H9 (cell line): ENCODE measurements around the gene ARG1. TPM values are rescaled to one million over a fixed set of nuclear protein-coding genes. Genes with fewer than 3 reads are reported as not detected.

Experiments
- DNase-seq: peaks from one replicate; pipeline ENCODE4 v3.0.0-alpha.2; 2017
- H2AFZ ChIP-seq: one replicate; pipeline ENCODE4 v1.6.1; 2013; ENCODE audit warnings: mild to moderate bottlenecking, low read length, control low read depth, moderate library complexity
- H2AK5ac ChIP-seq: 2 replicates; pipeline ENCODE4 v1.6.1; 2013; ENCODE audit warnings: low read length, control low read depth, mixed read lengths; ENCODE audit not compliant: insufficient read length
- H2BK120ac ChIP-seq: one replicate; pipeline ENCODE4 v1.6.1; 2013; ENCODE audit warnings: low read depth, mild to moderate bottlenecking, low read length, control low read depth, inconsistent platforms; ENCODE audit not compliant: poor library complexity, severe bottlenecking
- H2BK12ac ChIP-seq: 2 replicates; pipeline ENCODE4 v1.6.1; 2013; ENCODE audit warnings: low read length, control low read depth, mixed read lengths, low read depth; ENCODE audit not compliant: insufficient read length
- H2BK15ac ChIP-seq: 2 replicates; pipeline ENCODE4 v1.6.1; 2013; ENCODE audit warnings: low read depth, low read length, control low read depth
- H2BK20ac ChIP-seq: one replicate; pipeline ENCODE4 v1.6.1; 2013; ENCODE audit warnings: low read depth, mild to moderate bottlenecking, low read length, control low read depth, inconsistent platforms; ENCODE audit not compliant: poor library complexity, severe bottlenecking
- H2BK5ac ChIP-seq: 2 replicates; pipeline ENCODE4 v1.6.1; 2013; ENCODE audit warnings: low read length, control low read depth, mixed read lengths; ENCODE audit not compliant: insufficient read length
- H3K14ac ChIP-seq: 2 replicates; pipeline ENCODE4 v1.6.1; 2013; ENCODE audit warnings: low read length, control low read depth; ENCODE audit not compliant: insufficient read depth
- H3K18ac ChIP-seq: 2 replicates; pipeline ENCODE4 v1.6.1; 2013; ENCODE audit warnings: low read depth, mild to moderate bottlenecking, mixed read lengths, low read length, control low read depth; ENCODE audit not compliant: insufficient read length
- H3K23ac ChIP-seq: 2 replicates; pipeline ENCODE4 v1.6.1; 2013; ENCODE audit warnings: low read length, control low read depth, mixed read lengths, low read depth; ENCODE audit not compliant: insufficient read length
- H3K23me2 ChIP-seq: 2 replicates; pipeline ENCODE4 v1.6.1; 2013; ENCODE audit warnings: low read depth, mild to moderate bottlenecking, mixed read lengths, low read length, control low read depth; ENCODE audit not compliant: insufficient read length, poor library complexity, severe bottlenecking
- H3K27ac ChIP-seq: 2 replicates; pipeline ENCODE4 v1.5.1; 2013; ENCODE audit warnings: low read length, control low read depth, mixed read lengths, low read depth; ENCODE audit not compliant: insufficient read length
- H3K27me3 ChIP-seq: 2 replicates; pipeline ENCODE4 v1.6.1; 2013; ENCODE audit warnings: low read length, control low read depth, inconsistent platforms; ENCODE audit not compliant: insufficient read depth
- H3K4ac ChIP-seq: 2 replicates; pipeline ENCODE4 v1.6.1; 2013; ENCODE audit warnings: low read depth, mild to moderate bottlenecking, control low read depth, inconsistent platforms, low read length, moderate library complexity
- H3K4me1 ChIP-seq: 2 replicates; pipeline ENCODE4 v1.6.1; 2013; ENCODE audit warnings: low read length, control low read depth, inconsistent platforms; ENCODE audit not compliant: insufficient read depth
- H3K4me2 ChIP-seq: 2 replicates; pipeline ENCODE4 v1.6.1; 2013; ENCODE audit warnings: low read length, control low read depth, mixed read lengths; ENCODE audit not compliant: insufficient read length, insufficient read depth
- H3K56ac ChIP-seq: 2 replicates; pipeline ENCODE4 v1.6.1; 2013; ENCODE audit warnings: low read depth, mild to moderate bottlenecking, mixed read lengths, low read length, control low read depth; ENCODE audit not compliant: insufficient read length
- H3K79me1 ChIP-seq: 2 replicates; pipeline ENCODE4 v1.6.1; 2013; ENCODE audit warnings: low read depth, mild to moderate bottlenecking, moderate library complexity, low read length, control low read depth, inconsistent platforms; ENCODE audit not compliant: insufficient read depth, poor library complexity, severe bottlenecking
- H3K79me2 ChIP-seq: 2 replicates; pipeline ENCODE4 v1.6.1; 2013; ENCODE audit warnings: low read length, control low read depth, inconsistent platforms; ENCODE audit not compliant: insufficient read depth
- H3K9ac ChIP-seq: 2 replicates; pipeline ENCODE4 v1.6.1; 2013; ENCODE audit warnings: low read length, control low read depth, mixed read lengths; ENCODE audit not compliant: insufficient read length; ENCODE audit errors: extremely low read depth
- H3K9me3 ChIP-seq: one replicate; pipeline ENCODE4 v1.6.1; 2013; ENCODE audit warnings: low read depth, low read length, inconsistent platforms; ENCODE audit not compliant: control insufficient read depth
- H3T11ph ChIP-seq: one replicate; pipeline ENCODE4 v1.6.1; 2013; ENCODE audit warnings: mild to moderate bottlenecking, low read length, control low read depth, inconsistent platforms
- H4K20me1 ChIP-seq: one replicate; pipeline ENCODE4 v1.6.1; 2013; ENCODE audit not compliant: control insufficient read depth, insufficient read length, insufficient read depth
- H4K5ac ChIP-seq: 2 replicates; pipeline ENCODE4 v1.6.1; 2013; ENCODE audit warnings: low read depth, mild to moderate bottlenecking, mixed read lengths, low read length, control low read depth; ENCODE audit not compliant: insufficient read length
- H4K8ac ChIP-seq: replicated peaks from 2 replicates; pipeline ENCODE4 v1.6.1; 2013; ENCODE audit warnings: low read length, control low read depth, mixed read lengths, low read depth; ENCODE audit not compliant: insufficient read length
- H4K91ac ChIP-seq: 2 replicates; pipeline ENCODE4 v1.6.1; 2013; ENCODE audit warnings: low read depth, mild to moderate bottlenecking, moderate library complexity, mixed read lengths, low read length, control low read depth; ENCODE audit not compliant: insufficient read length
- H3K27ac Mint-ChIP-seq, 3 experiments: 2 replicates in 2 of 3; 3 replicates in 1 of 3; pipeline ENCODE4 v1.8.0; 2020 to 2021; ENCODE audit warnings: mixed read lengths in 3 of 3, mild to moderate bottlenecking in 1 of 3, moderate library complexity in 1 of 3
- H3K27me3 Mint-ChIP-seq: 2 replicates; pipeline ENCODE4 v1.8.0; 2021; ENCODE audit warnings: low read depth, mild to moderate bottlenecking, moderate library complexity, mixed read lengths
- H3K36me3 Mint-ChIP-seq, 3 experiments: 2 replicates in 2 of 3; 3 replicates in 1 of 3; pipeline ENCODE4 v1.8.0; 2020 to 2021; ENCODE audit warnings: low read depth in 3 of 3, mixed read lengths in 3 of 3; ENCODE audit not compliant: insufficient read depth in 1 of 3
- H3K4me1 Mint-ChIP-seq, 2 experiments: 2 replicates each; pipeline ENCODE4 v1.8.0; 2020; ENCODE audit warnings: mixed read lengths in 2 of 2
- H3K4me3 Mint-ChIP-seq, 2 experiments: 2 replicates in 1 of 2; 3 replicates in 1 of 2; pipeline ENCODE4 v1.8.0; 2020 to 2021; ENCODE audit warnings: mild to moderate bottlenecking in 2 of 2, mixed read lengths in 2 of 2, moderate library complexity in 1 of 2
- H3K9me3 Mint-ChIP-seq, 2 experiments: 2 replicates in 1 of 2; 3 replicates in 1 of 2; pipeline ENCODE4 v1.8.0; 2020; ENCODE audit warnings: mild to moderate bottlenecking in 2 of 2, mixed read lengths in 2 of 2, moderate library complexity in 1 of 2
- WGBS: extraction: QIAGEN DNeasy Blood & Tissue Kit; methylation state at CpG from one replicate; pipeline ENCODE4 v1.1.7; 2013; ENCODE audit warnings: missing lambda C conversion rate, low lambda C conversion rate, mixed read lengths; ENCODE audit not compliant: insufficient read length; ENCODE audit errors: extremely low coverage; 5-methylcytosine and 5-hydroxymethylcytosine counted together
- long read RNA-seq: library from polyadenylated mRNA; unstranded; transcript quantifications from one replicate; pipeline ENCODE4 v2.0.0, GENCODE V29; 2020
- total RNA-seq: library from RNA; stranded (reverse); gene quantifications from 2 replicates; pipeline ENCODE4 v1.2.1, GENCODE V29; 2021
- TF ChIP-seq, protein P1 (sequence below): fragments of 200-600 bp; sonication (generic); conservative IDR thresholded peaks from 3 replicates; pipeline ENCODE4 v1.8.0; 2021; ENCODE audit warnings: antibody characterized with exemption, mild to moderate bottlenecking

Gene ARG1
- not detected in 2 replicates for total RNA-seq
- long read RNA-seq, partial matches to known transcripts: 1 of 2 reads
- long read RNA-seq, other reads (novel, unspliced or antisense): 1 of 2 reads

DNA sequence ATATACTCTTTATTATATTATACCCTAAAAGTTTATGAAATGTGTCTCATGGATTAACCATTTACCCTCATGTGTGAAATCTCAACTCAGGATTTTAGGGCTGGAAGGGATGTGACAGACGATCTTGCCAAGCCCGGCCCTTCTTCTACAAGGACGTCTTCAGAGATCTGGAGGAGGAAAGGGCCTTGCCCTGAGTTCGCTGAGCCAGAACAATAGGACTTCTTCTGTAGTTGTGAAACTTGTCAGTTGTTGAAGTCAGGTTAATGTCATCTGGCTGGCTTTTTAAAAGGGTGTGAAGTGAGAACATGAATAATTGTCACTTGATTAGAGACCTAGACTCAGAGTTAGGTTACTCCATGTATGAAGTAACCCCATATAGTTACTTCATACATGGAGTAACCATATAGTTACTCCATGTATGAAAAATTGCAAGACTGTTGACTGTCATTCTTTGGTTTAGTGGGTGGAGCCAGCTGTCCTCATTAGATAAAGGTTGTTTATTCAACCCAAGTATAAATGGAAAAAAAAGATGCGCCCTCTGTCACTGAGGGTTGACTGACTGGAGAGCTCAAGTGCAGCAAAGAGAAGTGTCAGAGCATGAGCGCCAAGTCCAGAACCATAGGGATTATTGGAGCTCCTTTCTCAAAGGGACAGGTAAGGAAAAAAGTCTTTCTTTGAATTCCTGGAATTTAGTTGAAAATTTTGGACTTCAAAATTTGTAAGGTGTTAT lies at the start of gene ARG1:
ARG1 (plus strand) TSS at position 541 of the 730 bp plus-strand sequence; CDS start at position 598, 57 bp downstream.
- H3K56ac ChIP-seq: no peak within 1 kb of the TSS
- peaks cover 5% of the 10 kb centered on the region; the same call in 1 of the 2 replicates for H3K4me1 ChIP-seq
- H3T11ph ChIP-seq: no peak within 1 kb of the TSS
- no peak within 1 kb of the TSS for H3K18ac ChIP-seq
- no peak within 1 kb of the TSS for H2BK120ac ChIP-seq
- DNase-seq: no peak
- TF ChIP-seq, protein P1, sequence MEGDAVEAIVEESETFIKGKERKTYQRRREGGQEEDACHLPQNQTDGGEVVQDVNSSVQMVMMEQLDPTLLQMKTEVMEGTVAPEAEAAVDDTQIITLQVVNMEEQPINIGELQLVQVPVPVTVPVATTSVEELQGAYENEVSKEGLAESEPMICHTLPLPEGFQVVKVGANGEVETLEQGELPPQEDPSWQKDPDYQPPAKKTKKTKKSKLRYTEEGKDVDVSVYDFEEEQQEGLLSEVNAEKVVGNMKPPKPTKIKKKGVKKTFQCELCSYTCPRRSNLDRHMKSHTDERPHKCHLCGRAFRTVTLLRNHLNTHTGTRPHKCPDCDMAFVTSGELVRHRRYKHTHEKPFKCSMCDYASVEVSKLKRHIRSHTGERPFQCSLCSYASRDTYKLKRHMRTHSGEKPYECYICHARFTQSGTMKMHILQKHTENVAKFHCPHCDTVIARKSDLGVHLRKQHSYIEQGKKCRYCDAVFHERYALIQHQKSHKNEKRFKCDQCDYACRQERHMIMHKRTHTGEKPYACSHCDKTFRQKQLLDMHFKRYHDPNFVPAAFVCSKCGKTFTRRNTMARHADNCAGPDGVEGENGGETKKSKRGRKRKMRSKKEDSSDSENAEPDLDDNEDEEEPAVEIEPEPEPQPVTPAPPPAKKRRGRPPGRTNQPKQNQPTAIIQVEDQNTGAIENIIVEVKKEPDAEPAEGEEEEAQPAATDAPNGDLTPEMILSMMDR: no peak
- no peaks in the 10 kb centered on the region for H3K23me2 ChIP-seq
- no peak within 1 kb of the TSS for H3K4me2 ChIP-seq
- H3K9ac ChIP-seq: no peak within 1 kb of the TSS
- no peak within 1 kb of the TSS for H2BK12ac ChIP-seq
- H4K5ac ChIP-seq: no peak within 1 kb of the TSS
- H3K27me3 Mint-ChIP-seq: no peaks in the 10 kb centered on the region
- H3K9me3 Mint-ChIP-seq: no peaks in the 10 kb centered on the region
- no peak within 1 kb of the TSS for H2AK5ac ChIP-seq
- no peaks in the 10 kb centered on the region for H3K9me3 ChIP-seq
- no peaks in the 10 kb centered on the region for H4K20me1 ChIP-seq
- H2BK20ac ChIP-seq: no peak within 1 kb of the TSS
- H3K79me1 ChIP-seq: no peaks in the 10 kb centered on the region
- H3K23ac ChIP-seq: no peak within 1 kb of the TSS
- H2BK15ac ChIP-seq: no peak within 1 kb of the TSS
- H3K4ac ChIP-seq: no peak within 1 kb of the TSS
- no peaks in the 10 kb centered on the region for H3K79me2 ChIP-seq
- H3K14ac ChIP-seq: no peak within 1 kb of the TSS
- no peak within 1 kb of the TSS for H2BK5ac ChIP-seq
- H3K36me3 Mint-ChIP-seq: no peaks in the 10 kb centered on the region
- H4K8ac ChIP-seq: no peak within 1 kb of the TSS
- no peak within 1 kb of the TSS for H3K4me3 Mint-ChIP-seq
- no peak within 1 kb of the TSS for H3K27ac Mint-ChIP-seq
- H3K27me3 ChIP-seq: no peaks in the 10 kb centered on the region
- no peak within 1 kb of the TSS for H2AFZ ChIP-seq
- H3K4me1 Mint-ChIP-seq: peaks cover 11 to 17% of the 10 kb centered on the region in 2 experiments
- H3K27ac ChIP-seq: no peak within 1 kb of the TSS
- WGBS: no CpG with 5 or more reads among the region's 6 CpGs
- no peak within 1 kb of the TSS for H4K91ac ChIP-seq
